B cell (primary cell): ENCODE data around the gene RBM39. TPM values are rescaled to one million over a fixed set of nuclear protein-coding genes. Genes with fewer than 3 reads are reported as not detected.
A peak's percentile ranks its signal among the peaks of the same experiment; 100 is the strongest.
"Not testable (repeated sequence)": the region's sequence is repeated elsewhere in the genome, so short reads cannot be mapped to it uniquely, and the experiment has no call there.

Experiments used
- ATAC-seq: fragments of 200-7000 bp; cut with Tn5 transposase; one replicate; pipeline ENCODE4 v1.10.0; 2021; ENCODE audit warnings: low read depth, mild to moderate bottlenecking, moderate number of reproducible peaks, moderate library complexity
- CTCF ChIA-PET: fragments of 350-600 bp; sonication (Branson Sonifier 250); formaldehyde crosslinking; loops from one replicate; lab custom pipeline; 2021; ENCODE audit warnings: antibody characterized with exemption, inconsistent platforms; lab: Charles Lee
- POLR2A ChIA-PET: fragments of 350-600 bp; sonication (Branson Sonifier 250); formaldehyde crosslinking; loops from one replicate; lab custom pipeline; 2021; ENCODE audit warnings: antibody characterized with exemption; lab: Charles Lee
- DNase-seq: peaks from one replicate; pipeline ENCODE4 v3.0.0; 2013
- H2AFZ ChIP-seq: 2 replicates; pipeline ENCODE4 v1.6.1; 2012; ENCODE audit warnings: mild to moderate bottlenecking, low read depth, low read length; ENCODE audit not compliant: insufficient read depth, poor library complexity, severe bottlenecking
- H3K27ac ChIP-seq, 2 donors: 1 replicate in 1 of 2; 2 replicates in 1 of 2; pipeline ENCODE4 v1.5.1; 2012 to 2013; ENCODE audit warnings: low read length in 2 of 2, mild to moderate bottlenecking in 2 of 2, moderate library complexity in 1 of 2
- H3K27me3 ChIP-seq, 4 experiments: fragments of 200-600 bp in 1 of 4; sonication (generic) in 1 of 4; replicated peaks in 1 of 4; 1 replicate in 2 of 4; 2 replicates in 2 of 4; pipeline versions ENCODE4 v1.6.1 to v1.7.0; 2013 to 2016; ENCODE audit warnings: low read length in 3 of 4, mild to moderate bottlenecking in 2 of 4, mixed read lengths in 1 of 4, moderate library complexity in 1 of 4; ENCODE audit not compliant: insufficient read depth in 4 of 4, control insufficient read depth in 3 of 4; ENCODE audit errors: control extremely low read depth in 1 of 4
- H3K36me3 ChIP-seq, 2 experiments: replicated peaks in 1 of 2; 1 replicate in 1 of 2; 2 replicates in 1 of 2; pipeline versions ENCODE4 v1.6.1 to v1.7.1; 2013; ENCODE audit warnings: low read length in 1 of 2; ENCODE audit not compliant: insufficient read depth in 2 of 2, control insufficient read depth in 1 of 2; ENCODE audit errors: control extremely low read depth in 1 of 2, extremely low read depth in 1 of 2
- H3K4me1 ChIP-seq, 2 donors: fragments of 200-600 bp in 1 of 2; sonication (generic) in 1 of 2; 1 replicate in 1 of 2; 2 replicates in 1 of 2; pipeline versions ENCODE4 v1.5.1 to v1.6.1; 2013 to 2017; ENCODE audit warnings: low read length in 2 of 2; ENCODE audit not compliant: control insufficient read depth in 2 of 2, insufficient read depth in 2 of 2
- H3K4me2 ChIP-seq: replicated peaks from 2 replicates; pipeline ENCODE3; 2012; ENCODE audit warnings: mild to moderate bottlenecking, low read depth, low read length; ENCODE audit not compliant: poor library complexity, severe bottlenecking
- H3K4me3 ChIP-seq, 5 experiments: fragments of 200-600 bp in 1 of 5; sonication (generic) in 1 of 5; 1 replicate in 3 of 5; 2 replicates in 2 of 5; pipeline versions ENCODE4 v1.5.1 to v1.7.0; 2011 to 2016; ENCODE audit warnings: low read length in 4 of 5, mild to moderate bottlenecking in 4 of 5, low read depth in 2 of 5, control low read depth in 1 of 5, moderate library complexity in 1 of 5; ENCODE audit not compliant: insufficient read depth in 1 of 5; ENCODE audit errors: control extremely low read depth in 1 of 5, extremely low read depth in 1 of 5
- H3K79me2 ChIP-seq: fragments of 200-600 bp; sonication (generic); one replicate; pipeline ENCODE4 v1.6.0; 2016; ENCODE audit warnings: low read length; ENCODE audit not compliant: control insufficient read depth, insufficient read depth
- H3K9ac ChIP-seq: fragments of 200-600 bp; sonication (generic); 2 replicates; pipeline ENCODE4 v1.6.1; 2017; ENCODE audit warnings: mild to moderate bottlenecking, low read length, moderate library complexity
- H3K9me3 ChIP-seq, 3 donors: one replicate each; pipeline versions ENCODE4 v1.6.1 to v1.7.1; 2013; ENCODE audit warnings: low read length in 2 of 3; ENCODE audit not compliant: control insufficient read depth in 2 of 3, insufficient read depth in 1 of 3; ENCODE audit errors: control extremely low read depth in 1 of 3
- H4K20me1 ChIP-seq: 2 replicates; pipeline ENCODE4 v1.6.0; 2012; ENCODE audit warnings: mild to moderate bottlenecking, low read length; ENCODE audit not compliant: insufficient read depth, control insufficient read depth, poor library complexity, severe bottlenecking
- H3K27ac Mint-ChIP-seq: one replicate; pipeline ENCODE4 v1.8.0; 2021; ENCODE audit warnings: mixed read lengths
- H3K27me3 Mint-ChIP-seq: one replicate; pipeline ENCODE4 v1.8.0; 2021; ENCODE audit warnings: mixed read lengths
- H3K4me1 Mint-ChIP-seq: one replicate; pipeline ENCODE4 v1.8.0; 2021; ENCODE audit warnings: mixed read lengths
- H3K4me3 Mint-ChIP-seq: one replicate; pipeline ENCODE4 v1.8.0; 2021; ENCODE audit warnings: mixed read lengths
- H3K9me3 Mint-ChIP-seq: one replicate; pipeline ENCODE4 v1.8.0; 2022; ENCODE audit warnings: mixed read lengths; ENCODE audit not compliant: insufficient read depth
- CTCF ChIP-seq: fragments of 200-600 bp; IDR thresholded peaks from one replicate; pipeline ENCODE4 v1.8.0; 2022; ENCODE audit warnings: antibody characterized with exemption, mild to moderate bottlenecking
- EZH2 ChIP-seq: IDR thresholded peaks from 2 replicates; pipeline ENCODE4 v1.6.1; 2012; ENCODE audit warnings: borderline replicate concordance, low read depth, mild to moderate bottlenecking, moderate library complexity, low read length; ENCODE audit not compliant: insufficient read depth, poor library complexity, severe bottlenecking
- WGBS: methylation state at CpG from one replicate; pipeline ENCODE4 v1.1.5; 2013; ENCODE audit warnings: missing lambda C conversion rate; ENCODE audit not compliant: insufficient coverage; 5-methylcytosine and 5-hydroxymethylcytosine counted together
- intact Hi-C: fragments of 100-400 bp; cut with micrococcal nuclease; formaldehyde crosslinking; loops from one replicate; pipeline ENCODE4 v1.10.0; 2022
- polyA plus RNA-seq: library from polyadenylated mRNA; depleted of rRNA; stranded (reverse); fragments of >200 nt; gene quantifications from 2 replicates; pipeline ENCODE4 v1.2.3, GENCODE V29; 2012
- total RNA-seq, 2 donors: library from RNA; stranded (reverse); fragments of 120-200 nt in 1 of 2; gene quantifications; 1 replicate in 1 of 2; 2 replicates in 1 of 2; pipeline versions ENCODE4 v1.2.3 to v1.2.4, GENCODE V29; 2013 to 2022

Gene RBM39
- total and polyA plus RNA-seq, 2 donors (not counting 1 experiment from before 2014, with no cell fraction given): 217 to 689 TPM

DNA sequence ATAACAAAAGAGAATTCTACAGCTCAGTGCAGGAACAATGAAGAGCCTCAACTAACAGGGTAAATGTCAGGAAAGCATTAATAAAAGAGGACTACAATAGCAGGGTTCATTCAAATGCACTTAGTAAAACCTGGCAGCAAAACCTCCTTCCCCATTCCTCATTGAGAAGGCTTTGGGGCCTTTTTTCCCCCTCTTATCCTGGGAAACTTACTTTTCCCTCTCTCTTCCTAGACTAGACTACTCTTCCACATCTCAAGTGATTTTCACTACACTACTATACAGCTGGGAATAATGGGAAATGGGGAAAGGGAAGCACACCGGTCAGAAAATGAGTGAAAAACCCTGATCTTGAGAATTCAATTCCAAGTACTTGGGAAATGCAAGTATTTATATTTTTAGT lies 32.8 kb downstream of the RBM39 start:
- H3K9ac ChIP-seq: no peak overlapping the region
- no peak overlapping the region for H3K4me2 ChIP-seq
- H3K4me3 ChIP-seq: no peak overlapping the region
- H3K27me3 ChIP-seq: no peaks in the 10 kb centered on the region
- H3K4me3 Mint-ChIP-seq: no peak overlapping the region
- H3K27me3 Mint-ChIP-seq: no peaks in the 10 kb centered on the region
- DNase-seq (peak; percentile 9), ATAC-seq (no peak)
- H3K4me1 Mint-ChIP-seq: peaks cover 28% of the 10 kb centered on the region
- H3K4me1 ChIP-seq: peaks cover 0 to 5% of the 10 kb centered on the region in 2 donors
- intact Hi-C loops: no loop called here
- H2AFZ ChIP-seq: no peak overlapping the region
- TF ChIP-seq EZH2: no peak
- peaks cover 49% of the 10 kb centered on the region for H4K20me1 ChIP-seq
- ChIA-PET POLR2A (no interaction called here), CTCF (interaction anchor here (1.9 kb wide), 1 partner anchor 10 kb away, joined by 4 read pairs; the partner anchor contains the start of genes NFS1 and ROMO1)
- no peak overlapping the region for H3K27ac Mint-ChIP-seq
- peaks cover 28 to 90% of the 10 kb centered on the region in 2 experiments for H3K36me3 ChIP-seq
- H3K9me3 ChIP-seq: no peaks in the 10 kb centered on the region
- peaks cover 50% of the 10 kb centered on the region for H3K79me2 ChIP-seq
- no peak overlapping the region for H3K27ac ChIP-seq
- H3K9me3 Mint-ChIP-seq: no peaks in the 10 kb centered on the region
- no CpG with 5 or more reads among the region's 1 CpG for WGBS

GRCh38 chr20:35708502-35708901 lies 33.6 kb downstream of the RBM39 start:
- H3K79me2 ChIP-seq: peaks cover 44% of the 10 kb centered on the region
- H3K4me1 Mint-ChIP-seq: peaks cover 24% of the 10 kb centered on the region
- CTCF ChIA-PET: interaction anchor here (0.8 to 1.9 kb wide), 2 partner anchors 9 to 246 kb away, joined by 3 to 4 read pairs; partner anchors contain the start of genes NFS1 and ROMO1
- WGBS: no CpG with 5 or more reads among the region's 1 CpG
- no peaks in the 10 kb centered on the region for H3K27me3 ChIP-seq
- POLR2A ChIA-PET: no interaction called here
- no peak overlapping the region for H3K4me2 ChIP-seq
- no peak overlapping the region for H3K27ac Mint-ChIP-seq
- no peaks in the 10 kb centered on the region for H3K9me3 ChIP-seq
- no peak overlapping the region for H3K9ac ChIP-seq
- peaks cover 25 to 89% of the 10 kb centered on the region in 2 experiments for H3K36me3 ChIP-seq
- TF ChIP-seq EZH2: no peak
- TF ChIP-seq CTCF: no peak
- no peak overlapping the region for H3K27ac ChIP-seq
- H3K4me1 ChIP-seq: peaks cover 0 to 5% of the 10 kb centered on the region in 2 donors
- no peak overlapping the region for H2AFZ ChIP-seq
- peaks cover 43% of the 10 kb centered on the region for H4K20me1 ChIP-seq
- ATAC-seq: no peak
- H3K4me3 Mint-ChIP-seq: no peak overlapping the region
- no peaks in the 10 kb centered on the region for H3K27me3 Mint-ChIP-seq
- intact Hi-C loops: no loop called here
- no peaks in the 10 kb centered on the region for H3K9me3 Mint-ChIP-seq
- H3K4me3 ChIP-seq: no peak overlapping the region
- DNase-seq: peak; percentile 12

DNA sequence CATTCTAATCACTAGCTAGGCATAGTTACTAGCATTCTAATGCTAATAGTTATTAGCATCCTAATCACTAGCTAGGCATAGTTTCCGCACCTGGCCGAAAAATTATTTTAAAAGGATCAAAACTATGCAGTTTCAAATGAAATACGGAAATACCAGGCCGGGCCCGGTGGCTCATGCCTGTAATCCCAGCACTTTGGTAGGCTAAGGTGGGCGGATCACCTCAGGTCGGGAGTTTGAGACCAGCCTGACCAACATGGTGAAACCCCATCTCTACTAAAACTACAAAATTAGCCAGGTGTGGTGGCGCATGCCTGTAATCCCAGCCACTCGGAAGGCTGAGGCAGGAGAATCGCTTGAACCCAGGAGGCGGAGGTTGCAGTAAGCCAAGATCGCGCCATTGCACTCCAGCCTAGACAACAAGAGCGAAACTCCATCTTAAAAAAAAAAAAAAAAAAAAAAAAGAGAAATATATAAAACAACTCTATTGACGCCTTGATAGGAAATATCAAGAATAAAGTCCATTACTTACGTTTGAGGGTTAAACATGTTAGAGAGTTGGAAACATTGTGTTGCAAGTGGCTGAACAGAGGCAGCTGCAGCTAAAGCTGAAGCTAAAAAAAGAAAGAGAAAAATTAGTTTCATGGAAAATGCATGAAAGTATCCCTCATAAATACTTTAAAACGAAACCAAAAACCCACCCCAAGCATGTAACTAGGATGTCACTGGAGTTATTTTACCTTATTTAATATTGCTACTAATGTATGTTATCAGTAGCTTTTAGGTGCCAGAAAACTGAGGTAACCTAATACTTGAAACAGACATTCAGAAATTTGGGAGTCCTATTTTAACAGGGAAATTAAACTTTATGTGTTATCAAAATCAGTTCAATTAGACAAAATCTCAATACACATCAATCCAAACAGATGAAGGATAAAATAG lies 35.2 kb downstream of the RBM39 start:
- intact Hi-C loops, ATAC-seq, H3K27me3 Mint-ChIP-seq, H3K9ac ChIP-seq, POLR2A ChIA-PET, H3K4me2 ChIP-seq, H3K27ac Mint-ChIP-seq, H3K27me3 ChIP-seq, H3K9me3 ChIP-seq, H3K27ac ChIP-seq, H3K9me3 Mint-ChIP-seq, H2AFZ ChIP-seq, H3K4me3 ChIP-seq, H3K4me1 ChIP-seq, H3K4me3 Mint-ChIP-seq: not testable (repeated sequence)
- peaks cover 18% of the 10 kb centered on the region for H3K4me1 Mint-ChIP-seq
- peaks cover 23 to 91% of the 10 kb centered on the region in 2 experiments for H3K36me3 ChIP-seq
- peaks cover 37% of the 10 kb centered on the region for H4K20me1 ChIP-seq
- H3K79me2 ChIP-seq: peaks cover 29% of the 10 kb centered on the region
- WGBS: 98% methylated on average over 6 of the region's 17 CpGs
- CTCF ChIA-PET: interaction anchor here (0.6 to 1.6 kb wide), 2 partner anchors 10 to 78 kb away, joined by 3 read pairs; no protein-coding TSS in a partner anchor
- DNase-seq: peak; percentile 7
